ENCODE measurements around the gene SUSD1. TPM values are rescaled to one million over a fixed set of nuclear protein-coding genes. Genes with fewer than 3 reads are reported as not detected.
"Not testable (repeated sequence)": the region's sequence is repeated elsewhere in the genome, so short reads cannot be mapped to it uniquely, and the experiment has no call there.

Gene SUSD1
- total RNA-seq, 1 donor from 2014 or later: 47.6 TPM

GRCh38 chr9:112129246-112129645 is 45.9 kb downstream of the SUSD1 start:
- no peak for DNase-seq

DNA sequence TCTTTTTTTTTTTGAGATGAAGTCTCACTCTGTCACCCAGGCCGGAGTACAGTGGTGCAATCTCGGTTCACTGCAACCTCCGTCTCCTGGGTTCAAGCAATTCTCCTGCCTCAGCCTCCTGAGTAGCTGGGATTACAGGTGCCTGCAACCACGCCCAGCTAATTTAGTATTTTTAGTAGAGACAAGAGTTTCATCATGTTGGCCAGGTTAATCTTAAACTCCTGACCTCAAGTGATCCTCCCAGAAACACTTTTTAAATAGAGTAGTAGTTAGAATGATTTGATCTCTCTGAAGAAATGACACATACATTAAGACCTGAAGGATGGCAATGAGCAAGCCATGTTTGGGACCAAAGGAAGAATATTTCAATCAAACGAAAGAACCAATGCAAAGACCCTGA is 46.7 kb downstream of the SUSD1 start:
- not testable (repeated sequence) for DNase-seq

GRCh38 chr9:112127281-112127680 is 47.8 kb downstream of the SUSD1 start:
- DNase-seq: no peak

GRCh38 chr9:112125951-112126388 is 49.1 kb downstream of the SUSD1 start:
- DNase-seq: no peak

DNA sequence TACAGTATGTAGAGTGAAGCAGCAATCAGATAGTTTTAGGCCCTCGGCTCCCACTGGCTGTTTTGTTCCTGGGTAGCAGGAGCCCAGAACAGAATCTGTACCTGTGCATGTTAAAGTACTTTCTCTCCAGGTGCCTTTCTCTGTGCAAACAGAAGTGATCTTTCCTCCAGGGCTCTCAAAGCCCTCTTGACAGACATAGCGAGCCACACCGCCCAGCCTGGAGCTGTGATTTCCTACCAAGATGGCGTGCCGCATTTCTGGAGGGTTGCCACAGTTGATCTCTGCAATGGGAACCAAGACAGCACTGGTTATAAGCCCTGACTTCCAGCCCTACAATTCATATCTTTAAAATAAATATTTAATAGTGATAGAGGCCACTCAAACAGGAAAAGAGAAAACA is 50.9 kb downstream of the SUSD1 start:
- DNase-seq: no peak

- DNase-seq: no peak
Measured at GRCh38 chr9:112121633-112122032, 53.5 kb downstream of the SUSD1 start.

GRCh38 chr9:112120439-112120925 is 54.6 kb downstream of the SUSD1 start:
- no peak for DNase-seq

DNA sequence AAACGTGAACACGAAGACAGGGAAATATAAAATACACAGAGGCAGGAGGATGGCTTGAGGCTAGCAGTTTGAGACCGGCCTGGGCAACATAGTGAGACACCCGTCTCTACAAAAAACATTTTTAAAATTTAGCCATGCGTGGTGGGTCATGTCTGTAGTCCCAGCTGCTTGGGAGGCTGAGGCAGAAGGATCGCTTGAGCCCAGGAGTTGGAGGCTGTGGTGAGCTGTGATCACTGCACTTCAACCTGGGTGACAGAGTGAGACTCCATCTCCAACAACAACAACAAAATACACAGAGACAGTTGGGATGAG is 55.1 kb downstream of the SUSD1 start:
- no peak for DNase-seq

DNA sequence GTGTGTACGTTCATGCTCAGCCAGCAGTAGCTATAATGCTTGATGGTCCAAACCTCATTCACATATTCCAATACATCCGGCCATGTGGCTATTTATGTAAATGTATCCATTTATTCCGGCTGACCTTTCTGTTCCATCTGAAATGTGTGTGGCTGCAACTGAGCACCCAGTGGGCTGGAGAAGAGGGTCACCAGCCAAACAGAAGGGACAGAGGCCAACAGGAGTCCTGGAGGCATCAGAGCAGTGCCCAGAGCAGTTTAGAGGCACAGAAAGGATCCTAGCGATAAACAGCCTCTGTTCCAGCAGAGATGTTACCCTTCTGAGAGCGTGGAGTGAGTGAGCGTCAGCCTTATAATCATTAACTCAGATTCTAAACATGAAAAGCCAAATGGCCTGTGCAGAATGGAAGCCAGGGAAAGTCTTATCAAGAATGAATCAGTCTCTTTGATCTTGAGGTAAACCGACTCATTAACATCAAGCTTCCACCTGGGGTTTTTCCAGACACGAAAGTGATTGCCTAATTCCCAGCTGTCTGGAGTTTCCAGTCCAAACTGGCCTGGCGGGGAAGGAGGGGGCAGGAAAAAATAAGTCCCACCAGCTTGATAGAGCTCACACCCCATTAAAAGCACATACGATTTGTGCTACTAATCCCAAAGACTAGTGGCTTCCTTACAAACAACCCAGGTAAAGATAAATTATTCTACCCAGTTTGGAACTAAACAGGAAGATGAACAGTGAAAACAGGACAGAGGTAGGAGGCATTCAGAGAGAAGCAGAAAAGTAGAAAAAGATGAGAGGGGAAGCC is 55.7 kb downstream of the SUSD1 start:
- no peak for DNase-seq

- DNase-seq: no peak
Measured at GRCh38 chr9:112118009-112118408, 57.1 kb downstream of the SUSD1 start.

GRCh38 chr9:112115970-112116753 is 58.9 kb downstream of the SUSD1 start:
- no peak for DNase-seq

DNA sequence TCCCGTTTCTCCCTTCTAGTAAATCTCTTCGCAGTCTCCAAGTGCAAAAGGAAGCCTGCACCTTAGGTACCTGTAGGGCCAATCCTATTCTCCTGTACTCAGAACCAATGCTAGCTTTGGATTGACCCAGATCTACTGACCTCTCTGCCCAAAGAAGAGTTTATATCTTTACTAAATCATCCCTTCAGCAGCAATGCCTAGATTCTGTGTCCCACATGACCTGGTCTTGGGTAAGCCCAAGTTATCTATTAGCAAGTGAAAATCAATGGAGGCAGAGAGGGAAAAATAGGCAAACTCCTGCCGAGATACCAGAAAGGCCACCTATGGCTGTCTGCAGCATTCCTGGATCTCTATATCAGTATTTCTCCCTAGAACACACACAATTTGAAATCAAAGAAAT is 60.0 kb downstream of the SUSD1 start:
- DNase-seq: no peak

DNA sequence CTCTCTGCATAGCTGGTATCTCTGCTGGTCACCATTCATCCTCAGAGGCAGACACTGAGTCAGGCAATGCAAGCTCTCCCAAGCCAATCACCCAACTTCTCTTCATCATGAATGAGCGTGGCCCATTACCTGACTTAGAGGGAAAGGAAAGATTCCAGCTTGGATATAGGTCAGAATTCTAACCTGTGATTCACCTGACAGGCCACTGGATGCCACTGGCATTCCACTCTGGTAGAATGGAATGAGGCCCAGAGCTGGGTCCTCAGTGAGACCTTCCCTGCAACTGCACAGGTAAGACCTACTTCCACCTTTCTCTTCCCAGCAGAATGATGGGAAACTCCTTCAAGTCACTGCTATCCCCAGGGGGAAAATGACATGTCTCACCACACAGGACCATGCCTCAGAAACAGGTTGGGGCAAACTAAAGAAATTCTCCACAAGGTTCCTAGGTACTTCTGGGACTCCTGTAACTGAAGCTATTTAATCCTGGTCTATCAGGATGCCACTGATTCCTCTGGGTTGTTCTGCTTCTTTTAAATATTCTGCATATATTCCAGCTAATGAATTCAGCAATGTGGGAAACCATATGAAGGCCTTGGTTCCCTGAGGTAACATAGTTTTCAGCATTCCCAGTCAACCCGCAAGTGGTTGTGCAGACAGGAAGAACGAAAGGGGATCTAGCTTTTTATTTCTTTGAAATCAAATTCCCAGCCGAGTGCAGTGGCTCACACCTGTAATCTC is 62.0 kb downstream of the SUSD1 start:
- DNase-seq: peak; percentile 61

GRCh38 chr9:112112519-112112918 is 62.6 kb downstream of the SUSD1 start:
- DNase-seq: peak; percentile 82

DNA sequence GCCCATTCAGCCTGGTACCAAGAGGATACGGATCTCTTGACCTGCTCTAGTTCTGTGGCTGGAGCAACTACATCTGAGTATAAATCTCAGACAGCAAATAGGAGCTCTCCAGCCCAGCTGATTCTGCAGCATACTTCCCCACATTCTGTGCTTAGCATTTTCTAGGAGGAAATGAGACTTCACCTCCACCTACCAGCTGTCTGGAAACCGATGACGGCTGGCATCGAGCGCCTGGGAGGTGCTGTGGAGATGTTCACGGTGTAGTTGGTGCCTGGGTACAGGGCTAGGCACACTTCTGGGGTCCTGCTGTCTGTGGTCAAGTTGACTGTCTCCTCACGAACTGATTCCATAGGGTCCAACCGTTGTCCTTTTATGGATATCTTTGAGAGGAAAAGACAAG is 63.6 kb downstream of the SUSD1 start:
- no peak for DNase-seq

GRCh38 chr9:112110777-112111113 is 64.4 kb downstream of the SUSD1 start:
- DNase-seq: no peak

DNA sequence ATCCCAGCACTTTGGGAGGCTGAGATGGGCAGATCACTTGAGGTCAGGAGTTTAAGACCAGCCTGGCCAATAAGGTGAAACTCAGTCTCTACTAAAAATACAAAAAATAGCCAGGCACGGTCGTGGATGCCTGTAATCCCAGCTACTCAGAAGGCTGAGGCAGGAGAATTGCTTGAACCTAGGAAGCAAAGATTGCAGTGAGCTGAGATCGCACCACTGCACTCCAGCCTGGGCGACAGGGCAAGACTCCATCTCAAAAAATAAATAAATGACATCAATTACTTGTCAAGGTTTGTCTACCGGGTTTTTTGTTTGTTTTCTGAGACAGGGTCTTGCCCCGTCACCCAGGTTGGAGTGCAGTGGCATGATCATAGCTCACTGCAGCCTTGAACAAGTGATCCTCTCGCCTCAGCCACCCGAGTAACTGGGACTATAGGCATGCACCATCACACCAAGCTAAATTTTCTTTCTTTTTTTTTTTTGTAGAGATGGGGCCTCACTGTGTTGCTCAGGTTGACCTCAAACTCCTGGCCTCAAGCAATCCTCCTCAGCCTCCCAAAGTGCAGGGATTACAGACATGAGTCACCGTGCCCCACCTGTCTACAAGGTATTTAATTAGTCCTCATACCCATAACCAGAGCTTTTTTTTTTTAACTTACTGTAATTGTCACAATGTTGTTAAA is 64.9 kb downstream of the SUSD1 start:
- no peak for DNase-seq

DNA sequence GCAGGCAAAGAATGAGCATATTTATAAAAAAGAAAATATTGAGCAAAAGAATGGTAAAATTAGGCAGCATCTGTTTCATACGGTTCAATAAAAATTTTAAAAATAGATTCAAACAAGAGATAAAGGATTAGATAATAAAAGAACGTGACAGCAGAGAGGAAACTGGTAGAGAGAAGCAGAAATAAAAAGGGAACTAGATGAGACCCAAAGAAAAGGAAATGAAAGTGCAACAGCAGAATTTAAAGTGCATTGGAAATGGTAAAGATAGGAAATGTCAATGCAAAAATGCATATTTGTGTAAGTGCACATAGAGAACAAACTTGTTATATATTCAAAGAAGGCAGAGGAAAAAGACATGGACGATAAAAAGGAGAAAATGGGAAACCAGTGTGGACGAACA is 70.2 kb downstream of the SUSD1 start:
- no peak for DNase-seq

GRCh38 chr9:112104401-112104800 is 70.7 kb downstream of the SUSD1 start:
- no peak for DNase-seq

DNA sequence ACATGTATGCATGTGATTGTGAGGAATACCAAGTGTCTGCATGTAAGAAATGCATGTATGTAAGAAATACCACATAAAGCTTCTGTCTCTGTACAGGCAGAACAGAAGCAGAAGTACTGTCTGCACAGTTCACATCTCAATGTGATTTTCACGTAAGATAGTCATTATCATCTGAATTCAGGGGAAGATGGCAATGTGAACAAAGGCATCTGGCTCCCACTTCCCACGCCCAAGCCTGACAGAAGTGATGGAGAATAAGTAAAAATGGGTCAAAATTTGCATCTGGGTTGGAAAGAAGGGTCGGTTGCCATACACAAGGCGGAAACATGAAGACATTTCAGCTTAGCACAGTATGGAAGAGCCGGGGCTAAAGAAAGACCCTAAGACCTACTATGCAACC is 71.7 kb downstream of the SUSD1 start:
- DNase-seq: no peak

GRCh38 chr9:112097712-112098688 is 77.1 kb downstream of the SUSD1 start:
- DNase-seq: peak; percentile 89
